COR-L47 (cell line): ENCODE measurements around the gene SPHK2.

Experiments used
- DNase-seq: peaks from one replicate; lab custom pipeline; 2025; lab: John Stamatoyannopoulos, UW

The SPHK2 gene

GRCh38 chr19:48606463-48607358 lies 12.6 kb upstream of the SPHK2 start, which contains the start of gene SPACA4:
Gene SPACA4, plus strand, starts transcription at chr19:48606742. Its CDS starts 237 bp downstream, at chr19:48606979.
- DNase-seq = no peak

- DNase-seq = no peak
Observed at GRCh38 chr19:48607359-48607755, 11.9 kb upstream of the SPHK2 start.

- peak; percentile 77 for DNase-seq
Observed at GRCh38 chr19:48608798-48609263, 10.5 kb upstream of the SPHK2 start.

GRCh38 chr19:48609571-48610108 lies 9.7 kb upstream of the SPHK2 start:
- DNase-seq = no peak

DNA sequence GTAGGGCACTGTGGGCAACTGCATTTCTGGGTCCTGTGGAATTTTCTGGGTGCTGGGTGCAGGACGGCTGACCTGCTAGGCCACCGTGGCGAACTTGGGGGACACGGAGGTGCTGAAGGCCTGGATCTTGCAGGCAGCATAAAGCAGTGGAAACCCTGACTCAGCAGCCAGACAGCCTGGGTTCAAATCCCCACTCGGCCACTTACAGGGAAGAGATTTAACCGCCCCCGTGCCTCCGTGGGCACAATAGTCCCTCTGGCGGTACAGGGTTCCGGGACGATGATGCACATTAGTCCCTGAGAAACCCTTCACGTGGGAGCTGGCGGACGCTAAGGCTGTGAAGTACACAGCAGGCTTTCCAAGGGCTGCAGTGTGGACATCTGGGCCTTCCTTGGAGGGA lies 7.4 kb upstream of the SPHK2 start:
- DNase-seq = no peak

GRCh38 chr19:48613024-48613851 lies 6.1 kb upstream of the SPHK2 start:
- no peak for DNase-seq

DNA sequence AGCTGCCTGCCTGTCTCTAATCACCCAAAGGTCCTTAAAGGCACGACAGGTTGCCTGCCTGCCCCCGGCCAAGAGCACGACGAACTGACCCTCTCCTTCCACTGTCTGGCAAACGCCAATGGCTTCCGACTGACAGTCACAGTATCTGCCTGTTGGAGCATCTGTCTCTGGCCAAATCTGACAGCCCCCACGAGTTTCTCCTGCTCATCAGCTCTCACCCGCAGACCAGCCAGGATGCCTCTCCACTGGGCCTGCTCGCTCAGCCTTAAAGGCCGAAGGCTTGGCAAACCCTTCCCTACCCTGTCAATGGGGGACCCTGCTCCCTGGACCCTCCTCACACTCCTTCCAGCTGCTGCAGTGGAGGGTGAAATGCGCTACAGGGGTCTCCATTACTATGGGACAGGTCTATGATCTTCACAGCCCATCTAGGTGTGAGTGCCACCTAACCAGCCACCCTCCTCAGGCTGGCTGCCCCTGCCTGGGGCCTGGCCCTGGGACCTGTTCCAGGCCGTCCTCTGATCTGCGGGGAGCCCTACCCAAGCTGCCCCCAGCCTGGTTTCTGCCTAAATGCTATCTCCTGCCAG lies 5.4 kb upstream of the SPHK2 start:
- no peak for DNase-seq

GRCh38 chr19:48614436-48615230 lies 4.7 kb upstream of the SPHK2 start, which contains the start of gene FAM83E:
Gene FAM83E, minus strand, starts transcription at chr19:48615076. Its CDS starts 1,704 bp downstream, at chr19:48613372.
- DNase-seq = peak; percentile 18

- no peak for DNase-seq
Observed at GRCh38 chr19:48615231-48616040, 3.9 kb upstream of the SPHK2 start.

GRCh38 chr19:48616041-48616436 lies 3.3 kb upstream of the SPHK2 start:
- no peak for DNase-seq

DNA sequence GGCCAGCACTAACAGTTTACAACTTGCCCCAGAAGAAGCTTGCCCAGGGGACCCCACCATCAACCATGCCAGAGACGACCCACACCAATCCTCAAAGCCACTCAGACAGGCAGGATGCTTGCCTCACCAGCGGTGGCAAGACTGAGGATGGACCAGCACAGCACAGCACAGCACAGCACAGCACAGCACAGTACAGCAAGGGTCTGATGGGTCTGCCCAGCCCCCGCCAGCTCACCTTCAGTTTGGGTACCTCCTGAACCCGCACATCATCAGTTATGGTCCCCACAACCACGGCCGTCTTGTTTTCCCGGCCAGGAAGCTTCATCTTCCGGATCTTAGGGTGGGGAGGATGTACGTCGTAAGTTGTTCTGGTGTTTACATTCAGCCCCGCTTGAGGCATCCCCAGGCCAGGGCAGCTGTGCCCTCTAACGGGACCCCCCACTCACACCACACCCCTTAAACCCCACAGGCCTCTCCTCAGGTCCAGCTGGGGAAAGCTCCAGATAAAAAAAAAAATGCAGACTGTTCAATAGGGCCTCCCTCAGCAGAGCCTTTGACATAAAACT lies 2.7 kb upstream of the SPHK2 start:
- no peak for DNase-seq

DNA sequence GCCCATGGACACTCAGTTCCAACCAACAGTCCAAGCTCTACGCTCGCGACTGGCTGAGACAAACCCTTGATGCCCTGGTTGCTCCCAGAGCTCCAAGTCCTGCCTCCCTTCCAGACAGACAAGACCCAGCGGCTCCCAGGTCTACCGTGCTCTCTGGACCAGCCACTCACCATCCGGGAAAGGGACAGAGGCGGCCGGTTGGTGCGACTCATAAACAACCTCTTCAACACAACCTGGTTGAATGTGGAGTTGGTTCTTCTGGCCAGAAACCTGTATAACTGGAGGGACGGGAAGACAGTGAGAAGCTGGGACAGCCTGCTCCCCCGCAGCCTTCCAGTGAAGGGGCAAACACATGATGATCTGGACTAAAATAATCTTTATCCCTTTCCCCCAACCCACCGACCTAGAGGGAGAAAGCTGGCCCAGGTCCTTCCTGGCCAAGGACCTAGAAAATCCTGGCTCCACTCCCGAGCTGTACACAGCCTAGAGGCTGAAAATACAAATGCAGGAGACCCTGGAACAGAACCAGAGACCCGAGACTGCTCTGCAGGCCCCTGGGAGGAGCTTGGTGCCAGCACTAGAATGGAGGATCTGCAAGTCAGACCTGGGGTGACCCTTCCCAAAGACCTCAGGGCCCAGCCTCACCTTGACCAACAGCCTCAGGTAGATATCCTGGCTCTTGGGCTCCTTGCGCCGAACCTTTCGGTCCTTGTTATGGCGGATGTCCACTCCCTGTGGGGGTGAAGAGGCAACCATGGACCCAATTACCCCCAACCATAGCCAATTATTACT lies 2.0 kb upstream of the SPHK2 start:
- no peak for DNase-seq

DNA sequence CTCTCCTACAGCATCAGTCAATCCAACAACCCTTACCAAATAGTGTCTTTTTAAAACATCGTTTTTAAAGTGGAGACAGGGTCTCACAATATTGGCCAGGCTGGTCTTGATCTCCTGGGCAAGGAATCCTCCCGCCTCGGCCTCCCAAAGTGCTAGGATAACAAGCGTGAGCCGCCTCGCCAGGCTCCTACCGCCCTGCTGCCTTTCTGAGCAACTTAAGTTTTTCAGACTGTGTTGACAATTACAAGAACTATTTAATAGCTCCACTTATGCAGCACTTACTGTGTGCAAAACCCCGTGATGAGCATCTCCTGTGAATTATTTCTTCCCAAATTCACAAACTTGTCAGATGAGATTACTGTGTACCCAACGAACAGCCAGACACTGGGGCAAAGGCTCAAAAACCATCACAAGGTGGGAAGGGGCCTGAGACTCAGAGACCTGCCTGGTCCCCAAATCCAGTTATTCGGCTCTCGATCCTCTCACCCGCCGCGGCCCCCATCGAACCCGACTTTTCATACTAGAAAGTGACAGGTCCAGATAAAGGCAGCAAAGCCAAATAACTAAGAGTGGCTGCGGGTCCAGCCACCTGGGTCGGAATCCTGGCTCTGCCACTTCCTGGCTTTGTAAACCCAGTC lies 909 bp upstream of the SPHK2 start:
- DNase-seq = peak; percentile 48

DNA sequence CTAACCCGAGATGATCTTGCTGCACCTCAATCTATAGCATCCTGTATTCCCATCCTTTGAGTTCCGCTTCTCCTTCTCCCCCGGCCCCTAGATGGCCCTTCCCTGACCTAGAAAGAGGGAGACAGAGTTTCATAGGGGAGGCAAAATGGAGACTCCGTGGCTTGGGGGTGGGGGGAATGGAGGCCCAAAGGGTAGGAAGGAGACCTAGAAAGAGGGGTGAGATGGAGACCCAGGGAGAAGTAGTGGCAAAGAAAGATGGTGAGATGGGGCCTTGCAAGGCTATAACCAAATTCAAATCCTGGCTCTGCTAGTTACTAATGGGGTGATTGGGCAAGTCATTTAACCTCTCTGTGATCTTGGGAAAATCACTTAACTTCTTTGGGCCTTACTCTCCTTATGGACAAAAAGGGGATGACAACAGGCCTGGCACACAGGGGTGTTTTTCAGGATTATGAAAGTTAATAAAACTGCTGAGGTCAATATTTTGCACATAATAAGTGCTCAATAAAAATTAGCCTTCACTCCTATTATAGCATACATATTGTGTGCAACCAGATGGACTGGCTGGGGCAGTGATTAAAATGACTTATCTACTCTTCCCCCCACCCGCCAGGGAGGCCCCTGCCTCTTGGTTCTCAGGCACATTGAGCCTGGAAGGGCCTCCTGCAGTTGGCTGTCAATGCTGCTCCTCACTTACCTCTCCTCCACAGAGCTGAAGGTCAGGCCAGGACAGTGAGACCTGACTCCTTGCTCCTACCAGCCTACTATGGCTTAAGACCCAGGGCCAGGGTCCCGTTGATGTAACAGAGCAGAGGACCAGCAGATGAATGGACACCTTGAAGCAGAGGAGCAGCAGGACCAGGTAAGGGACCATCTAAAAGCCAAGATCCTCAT lies 633 bp downstream of the SPHK2 start:
- no peak for DNase-seq

- DNase-seq = no peak
Observed at GRCh38 chr19:48623556-48624066, 4.3 kb downstream of the SPHK2 start.

DNA sequence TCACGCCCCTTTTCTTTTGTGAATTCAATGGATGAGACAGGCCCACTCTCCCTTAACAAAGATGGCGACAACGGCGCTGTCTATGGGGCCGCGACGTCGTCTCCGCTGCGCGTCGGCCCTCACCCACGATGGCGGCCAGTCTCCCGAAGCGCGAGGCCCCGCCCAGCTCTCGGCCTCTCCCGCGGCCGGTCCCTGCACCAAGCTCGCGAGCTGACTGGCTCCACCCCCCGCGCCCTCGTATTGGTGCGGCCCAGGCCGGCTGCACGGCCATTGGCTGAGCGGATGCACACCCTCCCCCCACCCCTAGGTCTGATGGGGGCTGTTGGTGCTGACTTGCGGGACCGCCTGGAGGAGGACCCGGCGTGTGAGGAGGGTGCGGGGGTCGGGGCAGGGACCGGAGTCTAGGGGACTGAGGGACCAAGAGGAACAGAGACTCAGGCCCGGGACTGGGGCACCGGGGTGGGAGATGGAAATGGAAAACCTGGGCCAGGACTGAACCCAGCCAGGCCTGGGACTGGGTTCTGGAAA lies 4.8 kb downstream of the SPHK2 start:
- DNase-seq = peak; percentile 98
